H9 (cell line): ENCODE results near the gene CKMT2. TPM values are rescaled to one million over a fixed set of nuclear protein-coding genes. Genes with fewer than 3 reads are reported as not detected.

ENCODE experiments used
- DNase-seq: peaks from one replicate; pipeline ENCODE4 v3.0.0-alpha.2; 2017
- H2AFZ ChIP-seq: one replicate; pipeline ENCODE4 v1.6.1; 2013; ENCODE audit warnings: mild to moderate bottlenecking, low read length, control low read depth, moderate library complexity
- H2AK5ac ChIP-seq: 2 replicates; pipeline ENCODE4 v1.6.1; 2013; ENCODE audit warnings: low read length, control low read depth, mixed read lengths; ENCODE audit not compliant: insufficient read length
- H2BK120ac ChIP-seq: one replicate; pipeline ENCODE4 v1.6.1; 2013; ENCODE audit warnings: low read depth, mild to moderate bottlenecking, low read length, control low read depth, inconsistent platforms; ENCODE audit not compliant: poor library complexity, severe bottlenecking
- H2BK12ac ChIP-seq: 2 replicates; pipeline ENCODE4 v1.6.1; 2013; ENCODE audit warnings: low read length, control low read depth, mixed read lengths, low read depth; ENCODE audit not compliant: insufficient read length
- H2BK15ac ChIP-seq: 2 replicates; pipeline ENCODE4 v1.6.1; 2013; ENCODE audit warnings: low read depth, low read length, control low read depth
- H2BK20ac ChIP-seq: one replicate; pipeline ENCODE4 v1.6.1; 2013; ENCODE audit warnings: low read depth, mild to moderate bottlenecking, low read length, control low read depth, inconsistent platforms; ENCODE audit not compliant: poor library complexity, severe bottlenecking
- H2BK5ac ChIP-seq: 2 replicates; pipeline ENCODE4 v1.6.1; 2013; ENCODE audit warnings: low read length, control low read depth, mixed read lengths; ENCODE audit not compliant: insufficient read length
- H3K14ac ChIP-seq: 2 replicates; pipeline ENCODE4 v1.6.1; 2013; ENCODE audit warnings: low read length, control low read depth; ENCODE audit not compliant: insufficient read depth
- H3K18ac ChIP-seq: 2 replicates; pipeline ENCODE4 v1.6.1; 2013; ENCODE audit warnings: low read depth, mild to moderate bottlenecking, mixed read lengths, low read length, control low read depth; ENCODE audit not compliant: insufficient read length
- H3K23ac ChIP-seq: 2 replicates; pipeline ENCODE4 v1.6.1; 2013; ENCODE audit warnings: low read length, control low read depth, mixed read lengths, low read depth; ENCODE audit not compliant: insufficient read length
- H3K23me2 ChIP-seq: 2 replicates; pipeline ENCODE4 v1.6.1; 2013; ENCODE audit warnings: low read depth, mild to moderate bottlenecking, mixed read lengths, low read length, control low read depth; ENCODE audit not compliant: insufficient read length, poor library complexity, severe bottlenecking
- H3K27ac ChIP-seq: 2 replicates; pipeline ENCODE4 v1.5.1; 2013; ENCODE audit warnings: low read length, control low read depth, mixed read lengths, low read depth; ENCODE audit not compliant: insufficient read length
- H3K27me3 ChIP-seq: 2 replicates; pipeline ENCODE4 v1.6.1; 2013; ENCODE audit warnings: low read length, control low read depth, inconsistent platforms; ENCODE audit not compliant: insufficient read depth
- H3K4ac ChIP-seq: 2 replicates; pipeline ENCODE4 v1.6.1; 2013; ENCODE audit warnings: low read depth, mild to moderate bottlenecking, control low read depth, inconsistent platforms, low read length, moderate library complexity
- H3K4me1 ChIP-seq: 2 replicates; pipeline ENCODE4 v1.6.1; 2013; ENCODE audit warnings: low read length, control low read depth, inconsistent platforms; ENCODE audit not compliant: insufficient read depth
- H3K4me2 ChIP-seq: 2 replicates; pipeline ENCODE4 v1.6.1; 2013; ENCODE audit warnings: low read length, control low read depth, mixed read lengths; ENCODE audit not compliant: insufficient read length, insufficient read depth
- H3K56ac ChIP-seq: 2 replicates; pipeline ENCODE4 v1.6.1; 2013; ENCODE audit warnings: low read depth, mild to moderate bottlenecking, mixed read lengths, low read length, control low read depth; ENCODE audit not compliant: insufficient read length
- H3K79me1 ChIP-seq: 2 replicates; pipeline ENCODE4 v1.6.1; 2013; ENCODE audit warnings: low read depth, mild to moderate bottlenecking, moderate library complexity, low read length, control low read depth, inconsistent platforms; ENCODE audit not compliant: insufficient read depth, poor library complexity, severe bottlenecking
- H3K79me2 ChIP-seq: 2 replicates; pipeline ENCODE4 v1.6.1; 2013; ENCODE audit warnings: low read length, control low read depth, inconsistent platforms; ENCODE audit not compliant: insufficient read depth
- H3K9ac ChIP-seq: 2 replicates; pipeline ENCODE4 v1.6.1; 2013; ENCODE audit warnings: low read length, control low read depth, mixed read lengths; ENCODE audit not compliant: insufficient read length; ENCODE audit errors: extremely low read depth
- H3K9me3 ChIP-seq: one replicate; pipeline ENCODE4 v1.6.1; 2013; ENCODE audit warnings: low read depth, low read length, inconsistent platforms; ENCODE audit not compliant: control insufficient read depth
- H3T11ph ChIP-seq: one replicate; pipeline ENCODE4 v1.6.1; 2013; ENCODE audit warnings: mild to moderate bottlenecking, low read length, control low read depth, inconsistent platforms
- H4K20me1 ChIP-seq: one replicate; pipeline ENCODE4 v1.6.1; 2013; ENCODE audit not compliant: control insufficient read depth, insufficient read length, insufficient read depth
- H4K5ac ChIP-seq: 2 replicates; pipeline ENCODE4 v1.6.1; 2013; ENCODE audit warnings: low read depth, mild to moderate bottlenecking, mixed read lengths, low read length, control low read depth; ENCODE audit not compliant: insufficient read length
- H4K8ac ChIP-seq: replicated peaks from 2 replicates; pipeline ENCODE4 v1.6.1; 2013; ENCODE audit warnings: low read length, control low read depth, mixed read lengths, low read depth; ENCODE audit not compliant: insufficient read length
- H4K91ac ChIP-seq: 2 replicates; pipeline ENCODE4 v1.6.1; 2013; ENCODE audit warnings: low read depth, mild to moderate bottlenecking, moderate library complexity, mixed read lengths, low read length, control low read depth; ENCODE audit not compliant: insufficient read length
- H3K27ac Mint-ChIP-seq, 3 experiments: 2 replicates in 2 of 3; 3 replicates in 1 of 3; pipeline ENCODE4 v1.8.0; 2020 to 2021; ENCODE audit warnings: mixed read lengths in 3 of 3, mild to moderate bottlenecking in 1 of 3, moderate library complexity in 1 of 3
- H3K27me3 Mint-ChIP-seq: 2 replicates; pipeline ENCODE4 v1.8.0; 2021; ENCODE audit warnings: low read depth, mild to moderate bottlenecking, moderate library complexity, mixed read lengths
- H3K36me3 Mint-ChIP-seq, 3 experiments: 2 replicates in 2 of 3; 3 replicates in 1 of 3; pipeline ENCODE4 v1.8.0; 2020 to 2021; ENCODE audit warnings: low read depth in 3 of 3, mixed read lengths in 3 of 3; ENCODE audit not compliant: insufficient read depth in 1 of 3
- H3K4me1 Mint-ChIP-seq, 2 experiments: 2 replicates each; pipeline ENCODE4 v1.8.0; 2020; ENCODE audit warnings: mixed read lengths in 2 of 2
- H3K4me3 Mint-ChIP-seq, 2 experiments: 2 replicates in 1 of 2; 3 replicates in 1 of 2; pipeline ENCODE4 v1.8.0; 2020 to 2021; ENCODE audit warnings: mild to moderate bottlenecking in 2 of 2, mixed read lengths in 2 of 2, moderate library complexity in 1 of 2
- H3K9me3 Mint-ChIP-seq, 2 experiments: 2 replicates in 1 of 2; 3 replicates in 1 of 2; pipeline ENCODE4 v1.8.0; 2020; ENCODE audit warnings: mild to moderate bottlenecking in 2 of 2, mixed read lengths in 2 of 2, moderate library complexity in 1 of 2
- CTCF ChIP-seq: fragments of 200-600 bp; sonication (generic); conservative IDR thresholded peaks from 3 replicates; pipeline ENCODE4 v1.8.0; 2021; ENCODE audit warnings: antibody characterized with exemption, mild to moderate bottlenecking
- WGBS: extraction: QIAGEN DNeasy Blood & Tissue Kit; methylation state at CpG from one replicate; pipeline ENCODE4 v1.1.7; 2013; ENCODE audit warnings: missing lambda C conversion rate, low lambda C conversion rate, mixed read lengths; ENCODE audit not compliant: insufficient read length; ENCODE audit errors: extremely low coverage; 5-methylcytosine and 5-hydroxymethylcytosine counted together
- total RNA-seq: library from RNA; stranded (reverse); gene quantifications from 2 replicates; pipeline ENCODE4 v1.2.1, GENCODE V29; 2021

The CKMT2 gene
- total RNA-seq, 1 experiment from 2014 or later, result 1.8 TPM

DNA sequence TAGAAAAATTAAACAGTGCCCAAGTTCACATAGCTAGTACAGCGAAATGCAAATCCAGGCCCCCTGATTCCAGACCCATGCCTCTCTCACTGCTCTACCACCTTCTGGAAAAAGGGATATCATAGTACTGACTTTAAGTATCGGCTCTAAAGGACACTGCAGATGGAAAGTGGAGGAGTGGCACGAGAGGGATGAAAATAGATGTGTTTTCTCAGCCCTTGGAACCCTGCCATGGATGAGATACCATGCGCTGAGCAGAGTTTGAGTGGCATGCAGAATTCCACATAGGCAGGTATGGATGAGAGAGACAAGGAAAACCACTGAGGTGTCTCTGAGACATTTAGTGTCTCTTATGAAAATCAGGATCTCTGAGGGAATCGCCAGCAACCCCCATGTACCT, 18.8 kb downstream of the CKMT2 start:
- no peak overlapping the region for H3K14ac ChIP-seq
- no peak for TF ChIP-seq CTCF
- H4K20me1 ChIP-seq, result no peaks in the 10 kb centered on the region
- no peak overlapping the region for H2BK15ac ChIP-seq
- H3K23ac ChIP-seq, result no peak overlapping the region
- H3K56ac ChIP-seq, result no peak overlapping the region
- H3K9me3 Mint-ChIP-seq, result no peaks in the 10 kb centered on the region
- DNase-seq, result no peak
- WGBS, result no CpG with 5 or more reads among the region's 5 CpGs
- no peak overlapping the region; a peak in 1 of 7 replicates for H3K27ac Mint-ChIP-seq
- no peaks in the 10 kb centered on the region; the same call in 1 of the 2 replicates for H3K79me2 ChIP-seq
- no peaks in the 10 kb centered on the region for H3K23me2 ChIP-seq
- H3K4me1 Mint-ChIP-seq, result peaks cover 28 to 48% of the 10 kb centered on the region in 2 experiments
- H2AK5ac ChIP-seq, result no peak overlapping the region
- H3K27me3 ChIP-seq, result no peaks in the 10 kb centered on the region
- H3K9ac ChIP-seq, result no peak overlapping the region
- no peak overlapping the region for H3T11ph ChIP-seq
- no peaks in the 10 kb centered on the region for H3K27me3 Mint-ChIP-seq
- no peak overlapping the region for H4K5ac ChIP-seq
- no peak overlapping the region for H2BK20ac ChIP-seq
- no peak overlapping the region for H3K4ac ChIP-seq
- no peak overlapping the region for H4K8ac ChIP-seq
- no peak overlapping the region for H2BK5ac ChIP-seq
- no peak overlapping the region for H3K18ac ChIP-seq
- H3K4me2 ChIP-seq, result no peak overlapping the region
- H3K27ac ChIP-seq, result no peak overlapping the region
- H2BK120ac ChIP-seq, result no peak overlapping the region
- peaks cover 3% of the 10 kb centered on the region; the same call in 1 of the 2 replicates for H3K4me1 ChIP-seq
- H3K4me3 Mint-ChIP-seq, result no peak overlapping the region
- H2BK12ac ChIP-seq, result no peak overlapping the region
- H3K9me3 ChIP-seq, result no peaks in the 10 kb centered on the region
- H3K36me3 Mint-ChIP-seq, result peaks cover 5 to 19% (median 12%) of the 10 kb centered on the region in 3 experiments; a peak in 6 of 7 replicates
- H4K91ac ChIP-seq, result no peak overlapping the region
- H2AFZ ChIP-seq, result no peak overlapping the region
- peaks cover 3% of the 10 kb centered on the region for H3K79me1 ChIP-seq
